Ovary (tissue), 3 donors: ENCODE data around the gene HPCA.

ENCODE experiments used
- POLR2A ChIP-seq: fragments of 450-650 bp; IDR thresholded peaks from one replicate; pipeline ENCODE4 v1.6.1; 2017; ENCODE audit warnings: antibody characterized with exemption, mild to moderate bottlenecking, moderate library complexity
- TF ChIP-seq, protein P1 (sequence below), 3 donors: fragments of 450-650 bp in 2 of 3; fragments of 200-600 bp in 1 of 3; IDR thresholded peaks; one replicate each; pipeline versions ENCODE4 v1.5.1 to v1.8.0; 2016 to 2022; ENCODE audit warnings: antibody characterized with exemption in 3 of 3, mild to moderate bottlenecking in 1 of 3
- donor health status: DM: no; HTN: no; CAD: no.

DNA sequence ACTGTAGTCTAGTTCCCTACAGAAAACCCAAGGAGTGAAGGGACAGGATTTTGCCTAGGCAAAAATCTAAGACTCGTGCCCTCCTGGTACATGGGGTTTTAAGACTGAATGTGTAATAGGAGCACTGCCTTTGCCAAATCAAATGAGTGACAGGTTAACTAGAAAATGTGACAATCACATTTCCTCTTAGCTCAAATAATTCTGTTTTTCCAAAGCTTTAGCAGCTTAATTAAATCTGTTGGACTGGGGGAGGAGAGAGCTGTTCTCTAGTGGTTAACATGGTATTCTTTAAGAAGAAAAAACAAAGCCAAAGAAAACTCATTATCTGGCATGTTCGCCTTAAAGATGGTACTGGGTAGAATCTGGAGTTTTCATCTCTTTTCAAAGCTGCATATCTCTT lies 28.2 kb upstream of the HPCA start:
- TF ChIP-seq, protein P1, sequence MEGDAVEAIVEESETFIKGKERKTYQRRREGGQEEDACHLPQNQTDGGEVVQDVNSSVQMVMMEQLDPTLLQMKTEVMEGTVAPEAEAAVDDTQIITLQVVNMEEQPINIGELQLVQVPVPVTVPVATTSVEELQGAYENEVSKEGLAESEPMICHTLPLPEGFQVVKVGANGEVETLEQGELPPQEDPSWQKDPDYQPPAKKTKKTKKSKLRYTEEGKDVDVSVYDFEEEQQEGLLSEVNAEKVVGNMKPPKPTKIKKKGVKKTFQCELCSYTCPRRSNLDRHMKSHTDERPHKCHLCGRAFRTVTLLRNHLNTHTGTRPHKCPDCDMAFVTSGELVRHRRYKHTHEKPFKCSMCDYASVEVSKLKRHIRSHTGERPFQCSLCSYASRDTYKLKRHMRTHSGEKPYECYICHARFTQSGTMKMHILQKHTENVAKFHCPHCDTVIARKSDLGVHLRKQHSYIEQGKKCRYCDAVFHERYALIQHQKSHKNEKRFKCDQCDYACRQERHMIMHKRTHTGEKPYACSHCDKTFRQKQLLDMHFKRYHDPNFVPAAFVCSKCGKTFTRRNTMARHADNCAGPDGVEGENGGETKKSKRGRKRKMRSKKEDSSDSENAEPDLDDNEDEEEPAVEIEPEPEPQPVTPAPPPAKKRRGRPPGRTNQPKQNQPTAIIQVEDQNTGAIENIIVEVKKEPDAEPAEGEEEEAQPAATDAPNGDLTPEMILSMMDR (IDR thresholded peaks at IDR 0.05), result no peak
- no peak for TF ChIP-seq POLR2A
